IMR-90 (cell line): ENCODE measurements around the gene HOXA7. TPM values are rescaled to one million over a fixed set of nuclear protein-coding genes. Genes with fewer than 3 reads are reported as not detected.

Experiments used
- ATAC-seq: fragments of 200-7000 bp; cut with Tn5 transposase; 2 replicates; pipeline ENCODE4 v1.9.1; 2020; ENCODE audit warnings: low read depth, mild to moderate bottlenecking, moderate library complexity
- BruUV-seq: library from RNA; stranded (reverse); fragments of 400-500 nt; replicated peaks from 2 replicates; lab custom pipeline; 2021; lab: Mats Ljungman, UMichigan
- CTCF ChIA-PET: fragments of 300-600 bp; formaldehyde crosslinking; extraction: SDS; loops from one replicate; lab custom pipeline; 2021; ENCODE audit warnings: antibody characterized with exemption; lab: Yijun Ruan, JAX
- POLR2A ChIA-PET: fragments of 300-600 bp; sonication (Branson Sonifier 250); formaldehyde crosslinking; loops from one replicate; lab custom pipeline; 2022; ENCODE audit warnings: antibody characterized with exemption; ENCODE audit not compliant: unreplicated experiment; lab: Charles Lee
- DNase-seq: peaks from one replicate; pipeline ENCODE4 v3.0.0; 2013
- H2AFZ ChIP-seq: replicated peaks from 2 replicates; pipeline ENCODE3; 2013; ENCODE audit warnings: low read length, mild to moderate bottlenecking; ENCODE audit not compliant: poor library complexity
- H2AK5ac ChIP-seq: 2 replicates; pipeline ENCODE4 v1.6.1; 2013; ENCODE audit warnings: low read depth, low read length, inconsistent platforms
- H2AK9ac ChIP-seq: replicated peaks from 2 replicates; pipeline ENCODE3; 2013; ENCODE audit warnings: mild to moderate bottlenecking, low read depth, low read length, moderate library complexity; ENCODE audit not compliant: poor library complexity
- H2BK120ac ChIP-seq: 2 replicates; pipeline ENCODE4 v1.6.1; 2013; ENCODE audit warnings: low read depth, low read length, inconsistent platforms
- H2BK15ac ChIP-seq: 3 replicates; pipeline ENCODE4 v1.6.1; 2013; ENCODE audit warnings: low read depth, low read length, inconsistent platforms
- H2BK20ac ChIP-seq: 2 replicates; pipeline ENCODE4 v1.6.1; 2013; ENCODE audit warnings: low read depth, mild to moderate bottlenecking, inconsistent platforms, low read length, moderate library complexity
- H2BK5ac ChIP-seq: 2 replicates; pipeline ENCODE4 v1.6.1; 2013; ENCODE audit warnings: mild to moderate bottlenecking, low read depth, low read length, inconsistent platforms; ENCODE audit not compliant: poor library complexity, severe bottlenecking
- H3K14ac ChIP-seq: replicated peaks from 2 replicates; pipeline ENCODE4 v1.6.1; 2013; ENCODE audit warnings: low read depth, low read length, inconsistent platforms
- H3K18ac ChIP-seq: 2 replicates; pipeline ENCODE4 v1.6.1; 2013; ENCODE audit warnings: low read depth, low read length, control low read depth
- H3K23ac ChIP-seq: 2 replicates; pipeline ENCODE4 v1.6.1; 2013; ENCODE audit warnings: low read depth, low read length, inconsistent platforms
- H3K27ac ChIP-seq: 2 replicates; pipeline ENCODE4 v1.5.1; 2013; ENCODE audit warnings: mild to moderate bottlenecking, control low read depth, low read length; ENCODE audit not compliant: insufficient read depth
- H3K27me3 ChIP-seq: 2 replicates; pipeline ENCODE4 v1.6.1; 2013; ENCODE audit warnings: low read length; ENCODE audit not compliant: control insufficient read depth, insufficient read depth
- H3K36me3 ChIP-seq: 2 replicates; pipeline ENCODE4 v1.6.1; 2013; ENCODE audit warnings: low read length, mixed read lengths; ENCODE audit not compliant: control insufficient read depth, insufficient read depth
- H3K4ac ChIP-seq: 2 replicates; pipeline ENCODE4 v1.6.1; 2013; ENCODE audit warnings: low read depth, low read length, inconsistent platforms
- H3K4me1 ChIP-seq: 2 replicates; pipeline ENCODE4 v1.6.1; 2013; ENCODE audit warnings: low read length, mixed read lengths; ENCODE audit not compliant: control insufficient read depth, insufficient read depth
- H3K4me2 ChIP-seq: 2 replicates; pipeline ENCODE4 v1.6.1; 2013; ENCODE audit warnings: low read depth, mild to moderate bottlenecking, control low read depth, low read length, moderate library complexity
- H3K4me3 ChIP-seq: 2 replicates; pipeline ENCODE4 v1.5.1; 2013; ENCODE audit warnings: low read depth, mild to moderate bottlenecking, control low read depth, low read length, moderate library complexity; ENCODE audit not compliant: insufficient read depth
- H3K56ac ChIP-seq: 2 replicates; pipeline ENCODE4 v1.6.1; 2013; ENCODE audit warnings: low read length, inconsistent platforms; ENCODE audit not compliant: insufficient read depth; ENCODE audit errors: extremely low read depth
- H3K79me1 ChIP-seq, 2 experiments: 2 replicates each; pipeline ENCODE4 v1.6.1; 2013; ENCODE audit warnings: low read length in 2 of 2, inconsistent platforms in 1 of 2, low read depth in 1 of 2
- H3K9ac ChIP-seq: 2 replicates; pipeline ENCODE4 v1.6.1; 2013; ENCODE audit warnings: low read depth, low read length, control low read depth
- H3K9me1 ChIP-seq: 2 replicates; pipeline ENCODE4 v1.6.1; 2013; ENCODE audit warnings: low read length, inconsistent platforms; ENCODE audit not compliant: insufficient read depth
- H3K9me3 ChIP-seq: 2 replicates; pipeline ENCODE4 v1.6.1; 2013; ENCODE audit warnings: low read length; ENCODE audit not compliant: control insufficient read depth, insufficient read depth
- H4K20me1 ChIP-seq: 2 replicates; pipeline ENCODE4 v1.6.1; 2013; ENCODE audit warnings: low read length, inconsistent platforms; ENCODE audit not compliant: insufficient read depth
- H4K5ac ChIP-seq: 2 replicates; pipeline ENCODE4 v1.6.1; 2013; ENCODE audit warnings: mild to moderate bottlenecking, low read depth, low read length, control low read depth
- H4K8ac ChIP-seq, 2 experiments: 2 replicates each; pipeline ENCODE4 v1.6.1; 2013; ENCODE audit warnings: low read depth in 2 of 2, low read length in 2 of 2, control low read depth in 1 of 2, inconsistent platforms in 1 of 2
- H4K91ac ChIP-seq: 2 replicates; pipeline ENCODE4 v1.6.1; 2013; ENCODE audit warnings: low read depth, low read length, inconsistent platforms; ENCODE audit not compliant: insufficient read depth
- BHLHE40 ChIP-seq: fragments of 150-350 bp; IDR thresholded peaks from 2 replicates; pipeline ENCODE4 v1.6.1; 2016; ENCODE audit warnings: mild to moderate bottlenecking, low read depth, low read length
- CEBPB ChIP-seq: IDR thresholded peaks from 2 replicates; pipeline ENCODE4 v1.6.1; 2012; ENCODE audit warnings: low read depth, low read length, improper control_type of control experiment
- CHD1 ChIP-seq: IDR thresholded peaks from 2 replicates; pipeline ENCODE4 v1.6.1; 2012; ENCODE audit warnings: low read depth, low read length, improper control_type of control experiment
- FOS ChIP-seq: fragments of 150-350 bp; IDR thresholded peaks from 2 replicates; pipeline ENCODE4 v1.6.1; 2016; ENCODE audit warnings: low read depth, low read length
- MAFK ChIP-seq: IDR thresholded peaks from 2 replicates; pipeline ENCODE4 v1.6.1; 2012; ENCODE audit warnings: low read depth, low read length, improper control_type of control experiment
- MAZ ChIP-seq: IDR thresholded peaks from 2 replicates; pipeline ENCODE4 v1.6.1; 2012; ENCODE audit warnings: low read depth, mild to moderate bottlenecking, low read length, improper control_type of control experiment, moderate library complexity, borderline replicate concordance
- MXI1 ChIP-seq: IDR thresholded peaks from 2 replicates; pipeline ENCODE4 v1.6.1; 2012; ENCODE audit warnings: low read depth, mild to moderate bottlenecking, low read length, moderate library complexity, borderline replicate concordance
- NFE2L2 ChIP-seq: fragments of 150-350 bp; IDR thresholded peaks from 2 replicates; pipeline ENCODE4 v1.6.1; 2016; ENCODE audit warnings: low read depth, mild to moderate bottlenecking, low read length
- POLR2A ChIP-seq: IDR thresholded peaks from 2 replicates; pipeline ENCODE4 v1.6.1; 2012; ENCODE audit warnings: mild to moderate bottlenecking, low read depth, low read length
- RAD21 ChIP-seq: IDR thresholded peaks from 2 replicates; pipeline ENCODE4 v1.6.1; 2012; ENCODE audit warnings: low read length, improper control_type of control experiment
- RCOR1 ChIP-seq: IDR thresholded peaks from 2 replicates; pipeline ENCODE4 v1.6.1; 2012; ENCODE audit warnings: mild to moderate bottlenecking, low read length, improper control_type of control experiment; ENCODE audit not compliant: insufficient replicate concordance
- RFX5 ChIP-seq: IDR thresholded peaks from 2 replicates; pipeline ENCODE4 v1.8.0; 2012; ENCODE audit warnings: low read depth, mild to moderate bottlenecking, low read length, moderate library complexity
- WGBS, 2 experiments: methylation state at CpG; one replicate each; pipeline versions ENCODE4 v1.1.5 to v1.1.7; 2013; ENCODE audit warnings: missing lambda C conversion rate in 2 of 2; ENCODE audit not compliant: insufficient read length in 1 of 2; ENCODE audit errors: extremely low coverage in 2 of 2; 5-methylcytosine and 5-hydroxymethylcytosine counted together
- dilution Hi-C: fragments of 300-500 bp; cut with HindIII; formaldehyde crosslinking; loops from one replicate; pipeline ENCODE4 v1.14.3; 2018; ENCODE audit warnings: low sequenced_read_pairs; ENCODE audit not compliant: unreplicated experiment
- in situ Hi-C: fragments of 300-500 bp; cut with MboI; formaldehyde crosslinking; loops from 3 replicates; pipeline ENCODE4 v1.14.3; 2019; ENCODE audit warnings: low sequenced_read_pairs, inconsistent platforms, mixed read lengths
- intact Hi-C: fragments of 100-400 bp; cut with micrococcal nuclease; formaldehyde crosslinking; loops from 2 replicates; pipeline ENCODE4 v1.10.0; 2022
- polyA plus RNA-seq, 3 experiments: library from polyadenylated mRNA; depleted of rRNA; stranded (reverse); fragments of >200 nt; gene quantifications; 2 replicates each; pipeline ENCODE4 v1.2.3, GENCODE V29; 2012; ENCODE audit warnings: low replicate concordance in 1 of 3
- total RNA-seq: library from RNA; depleted of rRNA; stranded (reverse); fragments of >200 nt; gene quantifications from 2 replicates; pipeline ENCODE4 v1.2.3, GENCODE V29; 2012
- TF ChIP-seq, protein P1 (sequence below): fragments of 150-350 bp; IDR thresholded peaks from 2 replicates; pipeline ENCODE4 v1.6.1; 2016; ENCODE audit warnings: low read depth, mild to moderate bottlenecking, low read length, moderate library complexity, borderline replicate concordance
- TF ChIP-seq, protein P2 (sequence below): fragments of 150-350 bp; IDR thresholded peaks from 2 replicates; pipeline ENCODE4 v1.6.1; 2017; ENCODE audit warnings: mild to moderate bottlenecking, antibody characterized with exemption, low read length, low read depth
- TF ChIP-seq, protein P3 (sequence below): conservative IDR thresholded peaks from 2 replicates; pipeline ENCODE4 v1.5.1; 2012; ENCODE audit warnings: mild to moderate bottlenecking, low read depth, low read length, improper control_type of control experiment

Gene HOXA7
- total and polyA plus RNA-seq, 2 of the 4 experiments (the other 2 are of a cell fraction), result 0.18 to 1.7 TPM

DNA sequence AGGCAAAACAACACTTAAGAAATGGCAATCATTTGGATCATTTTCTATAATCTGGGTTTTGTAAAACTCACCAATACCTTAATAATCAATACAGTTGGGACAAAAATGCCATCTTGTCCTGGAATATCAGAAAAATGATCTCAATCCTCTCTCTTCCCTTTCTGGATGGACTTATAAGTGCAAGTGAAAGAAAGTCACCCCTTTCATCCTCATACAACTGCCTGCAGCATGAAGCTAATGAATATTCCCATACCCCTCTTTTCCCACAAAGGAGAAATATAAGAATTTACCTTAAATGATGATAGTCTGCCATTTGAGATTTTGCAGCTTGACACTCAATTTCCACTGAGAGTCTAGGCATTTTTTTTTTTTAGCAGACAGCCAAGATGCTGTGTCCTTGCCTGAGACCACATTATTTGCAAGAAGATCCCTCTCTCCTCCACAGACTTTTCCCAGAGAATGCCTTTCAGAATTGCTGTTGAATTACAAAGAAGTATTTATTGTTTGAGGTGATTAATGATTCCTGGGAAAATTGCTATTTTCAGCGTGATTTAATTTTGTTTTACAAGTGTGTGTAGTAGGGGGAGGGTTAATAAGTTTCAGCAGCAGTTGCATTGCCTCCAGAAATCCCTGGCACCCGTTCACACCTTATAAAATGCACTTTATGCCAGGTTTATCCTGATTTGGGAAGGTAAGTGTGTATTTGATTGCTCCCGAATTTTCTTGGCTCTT is 29.7 kb downstream of the HOXA7 start:
- Histone ChIP-seq H3K4me1 (peaks cover 28% of the 10 kb centered on the region), H3K27me3 (no peaks in the 10 kb centered on the region), H3K9ac (no peak overlapping the region), H2AK9ac (no peak overlapping the region), H2BK5ac (no peak overlapping the region), H3K4ac (no peak overlapping the region), H3K27ac (no peak overlapping the region), H3K9me1 (peaks cover 7% of the 10 kb centered on the region), H4K8ac (no peak overlapping the region), H3K4me3 (no peak overlapping the region), H2BK120ac (no peak overlapping the region), H4K91ac (no peak overlapping the region), H3K79me1 (peaks cover 20 to 50% of the 10 kb centered on the region in 2 experiments), H4K5ac (no peak overlapping the region), H3K56ac (no peak overlapping the region), H3K4me2 (no peak overlapping the region), H3K9me3 (no peaks in the 10 kb centered on the region), H3K23ac (0 out of 2 replicates have a peak overlapping the region, but pooled peaks have one; percentile 7), H3K14ac (no peak overlapping the region), H4K20me1 (no peaks in the 10 kb centered on the region), H2AFZ (no peak overlapping the region), H2BK15ac (no peak overlapping the region), H2AK5ac (no peak overlapping the region), H3K18ac (no peak overlapping the region), H3K36me3 (peaks cover 3% of the 10 kb centered on the region; the same call in 1 of the 2 replicates), H2BK20ac (no peak overlapping the region)
- WGBS, 2 experiments, result no CpG with 5 or more reads among the region's 3 CpGs
- in situ Hi-C loops, result no loop called here
- dilution Hi-C loops, result no loop called here
- ATAC-seq (no peak), DNase-seq (no peak)
- intact Hi-C loops, result no loop called here
- ChIA-PET POLR2A (interaction anchor here (0.7 kb wide), 1 partner anchor 21 kb away, joined by 4 read pairs; no protein-coding TSS in a partner anchor), CTCF (interaction anchor here (1.1 kb wide), 1 partner anchor 25 kb away, joined by 4 read pairs; no protein-coding TSS in a partner anchor)
- no TSS peak for BruUV-seq
- no peak for TF ChIP-seq RCOR1
- TF ChIP-seq RAD21, result no peak
- TF ChIP-seq, protein P1, sequence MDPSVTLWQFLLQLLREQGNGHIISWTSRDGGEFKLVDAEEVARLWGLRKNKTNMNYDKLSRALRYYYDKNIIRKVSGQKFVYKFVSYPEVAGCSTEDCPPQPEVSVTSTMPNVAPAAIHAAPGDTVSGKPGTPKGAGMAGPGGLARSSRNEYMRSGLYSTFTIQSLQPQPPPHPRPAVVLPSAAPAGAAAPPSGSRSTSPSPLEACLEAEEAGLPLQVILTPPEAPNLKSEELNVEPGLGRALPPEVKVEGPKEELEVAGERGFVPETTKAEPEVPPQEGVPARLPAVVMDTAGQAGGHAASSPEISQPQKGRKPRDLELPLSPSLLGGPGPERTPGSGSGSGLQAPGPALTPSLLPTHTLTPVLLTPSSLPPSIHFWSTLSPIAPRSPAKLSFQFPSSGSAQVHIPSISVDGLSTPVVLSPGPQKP, result no peak
- TF ChIP-seq RFX5, result no peak
- TF ChIP-seq, protein P2, sequence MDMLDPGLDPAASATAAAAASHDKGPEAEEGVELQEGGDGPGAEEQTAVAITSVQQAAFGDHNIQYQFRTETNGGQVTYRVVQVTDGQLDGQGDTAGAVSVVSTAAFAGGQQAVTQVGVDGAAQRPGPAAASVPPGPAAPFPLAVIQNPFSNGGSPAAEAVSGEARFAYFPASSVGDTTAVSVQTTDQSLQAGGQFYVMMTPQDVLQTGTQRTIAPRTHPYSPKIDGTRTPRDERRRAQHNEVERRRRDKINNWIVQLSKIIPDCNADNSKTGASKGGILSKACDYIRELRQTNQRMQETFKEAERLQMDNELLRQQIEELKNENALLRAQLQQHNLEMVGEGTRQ, result no peak
- no peak for TF ChIP-seq MXI1
- TF ChIP-seq FOS, result no peak
- no peak for TF ChIP-seq BHLHE40
- TF ChIP-seq CEBPB, result no peak
- TF ChIP-seq MAZ, result no peak
- no peak for TF ChIP-seq POLR2A
- TF ChIP-seq NFE2L2, result no peak
- TF ChIP-seq, protein P3, sequence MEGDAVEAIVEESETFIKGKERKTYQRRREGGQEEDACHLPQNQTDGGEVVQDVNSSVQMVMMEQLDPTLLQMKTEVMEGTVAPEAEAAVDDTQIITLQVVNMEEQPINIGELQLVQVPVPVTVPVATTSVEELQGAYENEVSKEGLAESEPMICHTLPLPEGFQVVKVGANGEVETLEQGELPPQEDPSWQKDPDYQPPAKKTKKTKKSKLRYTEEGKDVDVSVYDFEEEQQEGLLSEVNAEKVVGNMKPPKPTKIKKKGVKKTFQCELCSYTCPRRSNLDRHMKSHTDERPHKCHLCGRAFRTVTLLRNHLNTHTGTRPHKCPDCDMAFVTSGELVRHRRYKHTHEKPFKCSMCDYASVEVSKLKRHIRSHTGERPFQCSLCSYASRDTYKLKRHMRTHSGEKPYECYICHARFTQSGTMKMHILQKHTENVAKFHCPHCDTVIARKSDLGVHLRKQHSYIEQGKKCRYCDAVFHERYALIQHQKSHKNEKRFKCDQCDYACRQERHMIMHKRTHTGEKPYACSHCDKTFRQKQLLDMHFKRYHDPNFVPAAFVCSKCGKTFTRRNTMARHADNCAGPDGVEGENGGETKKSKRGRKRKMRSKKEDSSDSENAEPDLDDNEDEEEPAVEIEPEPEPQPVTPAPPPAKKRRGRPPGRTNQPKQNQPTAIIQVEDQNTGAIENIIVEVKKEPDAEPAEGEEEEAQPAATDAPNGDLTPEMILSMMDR, result no peak
- TF ChIP-seq CHD1, result no peak
- no peak for TF ChIP-seq MAFK
